Upper lobe of right lung (tissue), 1 donor: Measurements from ENCODE around the gene MUCL3. TPM values are rescaled to one million over a fixed set of nuclear protein-coding genes. Genes with fewer than 3 reads are reported as not detected.

Experiments
- ATAC-seq: fragments of 200-7000 bp; cut with Tn5 transposase; one replicate; pipeline ENCODE4 v1.9.1; 2020; ENCODE audit warnings: mild to moderate bottlenecking, moderate library complexity
- DNase-seq: peaks from one replicate; pipeline ENCODE4 v3.0.0-alpha.2; 2020
- H3K27ac ChIP-seq: fragments of 200-600 bp; one replicate; pipeline ENCODE4 v1.8.0; 2022
- H3K27me3 ChIP-seq: fragments of 200-600 bp; one replicate; pipeline ENCODE4 v1.8.0; 2022; ENCODE audit warnings: mild to moderate bottlenecking
- H3K36me3 ChIP-seq: fragments of 200-600 bp; one replicate; pipeline ENCODE4 v1.8.0; 2022
- H3K4me1 ChIP-seq: fragments of 200-600 bp; one replicate; pipeline ENCODE4 v1.8.0; 2022
- H3K4me3 ChIP-seq: fragments of 200-600 bp; one replicate; pipeline ENCODE4 v1.8.0; 2022; ENCODE audit warnings: mild to moderate bottlenecking
- H3K9me3 ChIP-seq: fragments of 200-600 bp; one replicate; pipeline ENCODE4 v1.8.0; 2022
- intact Hi-C: fragments of 100-400 bp; cut with DNase I; formaldehyde crosslinking; loops from one replicate; pipeline ENCODE4 v1.11.0; 2022
- total RNA-seq: library from RNA; stranded (reverse); fragmentation: NEBNext Ultra II Directional; extraction: Animal tissue kit (Norgen Biotek cat#: 25700); gene quantifications from one replicate; pipeline ENCODE4 v1.2.1, GENCODE V29; 2021
- TF ChIP-seq, protein P1 (sequence below): fragments of 200-600 bp; IDR thresholded peaks from one replicate; pipeline ENCODE4 v1.8.0; 2022; ENCODE audit warnings: antibody characterized with exemption
- donor health status: DM: no; HTN: yes; CAD: no; lungs with severe emphysema.

Gene MUCL3
- total RNA-seq, 1 donor from 2014 or later: 4.6 TPM

DNA sequence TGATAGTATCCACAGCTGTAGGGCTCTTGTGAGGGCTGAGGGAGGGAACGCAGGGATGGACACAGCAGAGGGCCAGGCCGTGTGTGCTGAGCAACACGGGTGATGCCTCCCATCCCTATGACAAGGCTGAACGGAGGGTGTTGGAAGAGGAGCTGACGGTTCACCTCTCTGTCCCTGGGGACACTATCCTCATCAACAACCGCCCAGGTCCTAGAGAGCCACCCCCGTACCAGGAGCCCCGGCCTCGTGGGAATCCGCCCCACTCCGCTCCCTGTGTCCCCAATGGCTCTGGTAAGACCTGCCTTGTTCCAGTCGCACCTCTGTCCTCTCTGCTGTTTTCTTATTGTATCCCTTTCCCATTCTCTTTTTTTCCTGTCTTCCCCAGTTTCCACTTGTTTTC lies 46.4 kb upstream of the MUCL3 start:
- no peak overlapping the region for H3K27ac ChIP-seq
- H3K4me1 ChIP-seq: no peaks in the 10 kb centered on the region
- ATAC-seq (no peak), DNase-seq (no peak)
- peaks cover 67% of the 10 kb centered on the region for H3K36me3 ChIP-seq
- TF ChIP-seq, protein P1, sequence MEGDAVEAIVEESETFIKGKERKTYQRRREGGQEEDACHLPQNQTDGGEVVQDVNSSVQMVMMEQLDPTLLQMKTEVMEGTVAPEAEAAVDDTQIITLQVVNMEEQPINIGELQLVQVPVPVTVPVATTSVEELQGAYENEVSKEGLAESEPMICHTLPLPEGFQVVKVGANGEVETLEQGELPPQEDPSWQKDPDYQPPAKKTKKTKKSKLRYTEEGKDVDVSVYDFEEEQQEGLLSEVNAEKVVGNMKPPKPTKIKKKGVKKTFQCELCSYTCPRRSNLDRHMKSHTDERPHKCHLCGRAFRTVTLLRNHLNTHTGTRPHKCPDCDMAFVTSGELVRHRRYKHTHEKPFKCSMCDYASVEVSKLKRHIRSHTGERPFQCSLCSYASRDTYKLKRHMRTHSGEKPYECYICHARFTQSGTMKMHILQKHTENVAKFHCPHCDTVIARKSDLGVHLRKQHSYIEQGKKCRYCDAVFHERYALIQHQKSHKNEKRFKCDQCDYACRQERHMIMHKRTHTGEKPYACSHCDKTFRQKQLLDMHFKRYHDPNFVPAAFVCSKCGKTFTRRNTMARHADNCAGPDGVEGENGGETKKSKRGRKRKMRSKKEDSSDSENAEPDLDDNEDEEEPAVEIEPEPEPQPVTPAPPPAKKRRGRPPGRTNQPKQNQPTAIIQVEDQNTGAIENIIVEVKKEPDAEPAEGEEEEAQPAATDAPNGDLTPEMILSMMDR: no peak
- H3K9me3 ChIP-seq: no peaks in the 10 kb centered on the region
- H3K27me3 ChIP-seq: no peaks in the 10 kb centered on the region
- no peak overlapping the region for H3K4me3 ChIP-seq
- intact Hi-C loops: loop anchor here (5.0 kb wide), 1 partner anchor 212 kb away; no protein-coding TSS in a partner anchor

- intact Hi-C loops: loop anchor here (5.0 kb wide), 1 partner anchor 213 kb away; no protein-coding TSS in a partner anchor
- Histone ChIP-seq H3K27ac (no peak overlapping the region), H3K9me3 (no peaks in the 10 kb centered on the region), H3K4me1 (no peaks in the 10 kb centered on the region), H3K27me3 (no peaks in the 10 kb centered on the region), H3K4me3 (no peak overlapping the region), H3K36me3 (peaks cover 65% of the 10 kb centered on the region)
- TF ChIP-seq, protein P1: no peak
- no peak for DNase-seq
- ATAC-seq: no peak
These were observed 45.8 kb upstream of the MUCL3 start for GRCh38 chr6:30894935-30895334.

GRCh38 chr6:30895343-30895742 lies 45.4 kb upstream of the MUCL3 start:
- intact Hi-C loops: no loop called here
- Histone ChIP-seq H3K27me3 (no peaks in the 10 kb centered on the region), H3K4me3 (no peak overlapping the region), H3K36me3 (peaks cover 65% of the 10 kb centered on the region), H3K27ac (no peak overlapping the region), H3K4me1 (no peaks in the 10 kb centered on the region), H3K9me3 (no peaks in the 10 kb centered on the region)
- TF ChIP-seq, protein P1: no peak
- DNase-seq (no peak), ATAC-seq (no peak)

GRCh38 chr6:30896541-30896940 lies 44.2 kb upstream of the MUCL3 start:
- intact Hi-C loops: no loop called here
- Histone ChIP-seq H3K4me1 (no peaks in the 10 kb centered on the region), H3K4me3 (no peak overlapping the region), H3K27me3 (no peaks in the 10 kb centered on the region), H3K36me3 (peaks cover 65% of the 10 kb centered on the region), H3K9me3 (no peaks in the 10 kb centered on the region), H3K27ac (no peak overlapping the region)
- peak; percentile 59 for DNase-seq
- TF ChIP-seq, protein P1: no peak
- ATAC-seq: no peak

GRCh38 chr6:30897882-30898281 lies 42.9 kb upstream of the MUCL3 start:
- TF ChIP-seq, protein P1: no peak
- intact Hi-C loops: no loop called here
- DNase-seq: peak; percentile 43

More at GRCh38 chr6:30897882-30898281, 42.9 kb upstream of the MUCL3 start:
- Histone ChIP-seq H3K4me1 (no peaks in the 10 kb centered on the region), H3K27ac (no peak overlapping the region), H3K27me3 (no peaks in the 10 kb centered on the region), H3K4me3 (no peak overlapping the region), H3K9me3 (no peaks in the 10 kb centered on the region), H3K36me3 (peaks cover 54% of the 10 kb centered on the region)
- ATAC-seq: no peak
